OCI-LY3 (cell line): ENCODE results near the gene ATXN7L3.

Experiments
- EZH2phosphoT487 ChIP-seq: fragments of 200-600 bp; shearing (Covaris generic); IDR thresholded peaks from 2 replicates; pipeline ENCODE4 v1.6.1; 2018; ENCODE audit warnings: antibody characterized with exemption, mixed run types, low read depth
- TF ChIP-seq, protein P1 (sequence below): fragments of 200-600, 300-600 bp; sonication (generic); IDR thresholded peaks from 2 replicates; pipeline ENCODE4 v1.5.1; 2014; ENCODE audit warnings: antibody characterized with exemption, low read length, low read depth

DNA sequence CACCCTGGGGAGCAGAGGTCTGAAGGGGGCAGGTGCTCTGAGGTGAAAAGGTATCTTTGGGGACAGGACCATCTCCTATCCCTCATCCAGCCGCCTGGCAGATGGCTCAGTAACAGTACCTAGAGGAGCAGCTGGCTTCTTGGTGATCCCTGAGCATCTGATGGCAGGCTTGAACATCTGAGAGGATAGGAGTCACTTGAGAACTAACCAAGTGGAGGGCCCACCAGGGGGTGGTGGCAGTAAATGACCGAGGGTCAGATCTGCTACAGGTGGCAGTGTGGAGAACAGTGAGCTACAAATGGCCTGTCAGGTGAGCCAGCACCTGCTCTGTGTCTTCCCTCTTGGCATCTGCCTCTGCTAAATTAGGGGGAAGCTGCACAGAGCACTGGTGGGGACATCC, 44.2 kb downstream of the ATXN7L3 start:
- TF ChIP-seq, protein P1, sequence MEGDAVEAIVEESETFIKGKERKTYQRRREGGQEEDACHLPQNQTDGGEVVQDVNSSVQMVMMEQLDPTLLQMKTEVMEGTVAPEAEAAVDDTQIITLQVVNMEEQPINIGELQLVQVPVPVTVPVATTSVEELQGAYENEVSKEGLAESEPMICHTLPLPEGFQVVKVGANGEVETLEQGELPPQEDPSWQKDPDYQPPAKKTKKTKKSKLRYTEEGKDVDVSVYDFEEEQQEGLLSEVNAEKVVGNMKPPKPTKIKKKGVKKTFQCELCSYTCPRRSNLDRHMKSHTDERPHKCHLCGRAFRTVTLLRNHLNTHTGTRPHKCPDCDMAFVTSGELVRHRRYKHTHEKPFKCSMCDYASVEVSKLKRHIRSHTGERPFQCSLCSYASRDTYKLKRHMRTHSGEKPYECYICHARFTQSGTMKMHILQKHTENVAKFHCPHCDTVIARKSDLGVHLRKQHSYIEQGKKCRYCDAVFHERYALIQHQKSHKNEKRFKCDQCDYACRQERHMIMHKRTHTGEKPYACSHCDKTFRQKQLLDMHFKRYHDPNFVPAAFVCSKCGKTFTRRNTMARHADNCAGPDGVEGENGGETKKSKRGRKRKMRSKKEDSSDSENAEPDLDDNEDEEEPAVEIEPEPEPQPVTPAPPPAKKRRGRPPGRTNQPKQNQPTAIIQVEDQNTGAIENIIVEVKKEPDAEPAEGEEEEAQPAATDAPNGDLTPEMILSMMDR = no peak
- no peak for TF ChIP-seq EZH2phosphoT487
